Spleen (tissue), 11 donors: Measurements from ENCODE around the gene NFIC. TPM values are rescaled to one million over a fixed set of nuclear protein-coding genes. Genes with fewer than 3 reads are reported as not detected.

Experiments
- DNase-seq: peaks from one replicate; pipeline ENCODE4 v3.0.0-alpha.2; 2020
- H3K27ac ChIP-seq, 8 donors: fragments of 200-600 bp; sonication (generic) in 7 of 8; 1 replicate in 4 of 8; 2 replicates in 4 of 8; pipeline versions ENCODE4 v1.5.0 to v1.8.0; 2016 to 2021; ENCODE audit warnings: inconsistent platforms in 4 of 8, mild to moderate bottlenecking in 4 of 8, moderate library complexity in 1 of 8
- H3K27me3 ChIP-seq, 7 donors: fragments of 200-600 bp; sonication (generic) in 6 of 7; replicated peaks in 1 of 7; 1 replicate in 4 of 7; 2 replicates in 3 of 7; pipeline versions ENCODE4 v1.5.0 to v1.8.0; 2016 to 2021; ENCODE audit warnings: inconsistent platforms in 3 of 7, mild to moderate bottlenecking in 1 of 7
- H3K36me3 ChIP-seq, 6 donors: fragments of 200-600 bp; sonication (generic) in 5 of 6; 1 replicate in 4 of 6; 2 replicates in 2 of 6; pipeline versions ENCODE4 v1.5.0 to v1.8.0; 2016 to 2021; ENCODE audit warnings: inconsistent platforms in 2 of 6
- H3K4me1 ChIP-seq, 6 donors: fragments of 200-600 bp; sonication (generic) in 5 of 6; 1 replicate in 3 of 6; 2 replicates in 3 of 6; pipeline versions ENCODE4 v1.5.0 to v1.8.0; 2016 to 2021; ENCODE audit warnings: inconsistent platforms in 3 of 6
- H3K4me3 ChIP-seq, 8 donors: fragments of 200-600 bp; sonication (generic) in 7 of 8; 1 replicate in 4 of 8; 2 replicates in 4 of 8; pipeline versions ENCODE4 v1.5.0 to v1.8.0; 2016 to 2021; ENCODE audit warnings: inconsistent platforms in 4 of 8, mild to moderate bottlenecking in 4 of 8, moderate library complexity in 2 of 8
- H3K9me3 ChIP-seq, 8 donors: fragments of 200-600 bp; sonication (generic) in 7 of 8; 1 replicate in 4 of 8; 2 replicates in 4 of 8; pipeline versions ENCODE4 v1.5.0 to v1.8.0; 2016 to 2021; ENCODE audit warnings: inconsistent platforms in 4 of 8
- CTCF ChIP-seq, 11 experiments: fragments of 200-600 bp in 7 of 11; fragments of 450-650 bp in 4 of 11; sonication (generic) in 4 of 11; IDR thresholded peaks in 8 of 11; conservative IDR thresholded peaks in 3 of 11; 1 replicate in 7 of 11; 2 replicates in 4 of 11; pipeline versions ENCODE4 v1.4.0 to v1.8.0; 2016 to 2021; ENCODE audit warnings: antibody characterized with exemption in 11 of 11, inconsistent platforms in 4 of 11, mild to moderate bottlenecking in 1 of 11
- POLR2A ChIP-seq, 3 donors: fragments of 450-650 bp; IDR thresholded peaks; one replicate each; pipeline ENCODE4 v1.5.1; 2017; ENCODE audit warnings: antibody characterized with exemption in 3 of 3, mild to moderate bottlenecking in 1 of 3
- POLR2AphosphoS5 ChIP-seq, 3 donors: sonication (generic); formaldehyde crosslinking; IDR thresholded peaks; one replicate each; pipeline ENCODE4 v1.5.1; 2017; ENCODE audit warnings: antibody characterized with exemption in 3 of 3
- WGBS, 5 donors: extraction: QIAGEN DNeasy Blood & Tissue Kit in 3 of 5; methylation state at CpG; one replicate each; pipeline versions ENCODE4 v1.1.5 to v1.1.7; 2013 to 2018; 5-methylcytosine and 5-hydroxymethylcytosine counted together
- intact Hi-C: fragments of 100-400 bp; cut with DNase I; formaldehyde crosslinking; loops from one replicate; pipeline ENCODE4 v1.15.0; 2023; ENCODE audit warnings: low total_unique reads
- polyA plus RNA-seq, 3 donors: library from polyadenylated mRNA; stranded (reverse); fragments of 200-250 nt; gene quantifications; one replicate each; pipeline ENCODE4 v1.2.1, GENCODE V29; 2013
- total RNA-seq, 7 donors: library from RNA; depleted of rRNA in 3 of 7; stranded (reverse); fragments of >200 nt in 3 of 7; fragmentation: NEBNext Ultra II Directional in 4 of 7; extraction: Animal tissue kit (Norgen Biotek cat#: 25700) in 4 of 7; gene quantifications; one replicate each; pipeline versions ENCODE4 v1.1.0 to v1.2.1, GENCODE V29; 2016 to 2021
- donor health status: healthy with polysubstance abuse.
- donor health status: DM: no; HTN: no; CAD: no; lungs with moderate emphysema.
- donor health status: DM: no; HTN: no; CAD: no.
- donor health status: Bipolar disorder and iron deficiency.
- donor health status: healthy.
- donor health status: DM: no; HTN: no; CAD: no.
- donor health status: DM: yes; HTN: yes; CAD: no.

Gene NFIC
- total and polyA plus RNA-seq, 10 donors = 4.1 to 125 (median 74.4) TPM

GRCh38 chr19:3323026-3323425 is 43.4 kb upstream of the NFIC start:
- 48 to 80% (median 58%) methylated on average over 1 to 2 of the region's 2 CpGs; no CpG with 5 or more reads in 1 of the 5 donors for WGBS, 5 donors
- no peaks in the 10 kb centered on the region for H3K9me3 ChIP-seq
- H3K27ac ChIP-seq = no peak overlapping the region
- no peaks in the 10 kb centered on the region for H3K36me3 ChIP-seq
- intact Hi-C loops = no loop called here
- no peak for DNase-seq
- H3K4me1 ChIP-seq = peaks cover 0 to 6% (median 0%) of the 10 kb centered on the region in 6 donors
- peaks cover 0 to 40% (median 15%) of the 10 kb centered on the region in 7 donors for H3K27me3 ChIP-seq
- no peak overlapping the region for H3K4me3 ChIP-seq
- TF ChIP-seq CTCF (IDR thresholded peaks at IDR 0.05 in 8 of 11, conservative IDR thresholded peaks at IDR 0.05 in 3 of 11) (no peak), POLR2AphosphoS5 (IDR thresholded peaks at IDR 0.05) (no peak), POLR2A (IDR thresholded peaks at IDR 0.05) (no peak)

- no peaks in the 10 kb centered on the region for H3K9me3 ChIP-seq
- DNase-seq = no peak
- no peak overlapping the region for H3K4me3 ChIP-seq
- H3K27me3 ChIP-seq = peaks cover 0 to 33% (median 14%) of the 10 kb centered on the region in 7 donors
- peaks cover 0 to 6% (median 0%) of the 10 kb centered on the region in 6 donors for H3K4me1 ChIP-seq
- no peaks in the 10 kb centered on the region for H3K36me3 ChIP-seq
- H3K27ac ChIP-seq = no peak overlapping the region
- intact Hi-C loops = no loop called here
- TF ChIP-seq CTCF (IDR thresholded peaks at IDR 0.05 in 8 of 11, conservative IDR thresholded peaks at IDR 0.05 in 3 of 11) = no peak
- TF ChIP-seq POLR2AphosphoS5 (IDR thresholded peaks at IDR 0.05) = no peak
- no peak for TF ChIP-seq POLR2A (IDR thresholded peaks at IDR 0.05)
- WGBS, 5 donors = 39 to 48% (median 43%) methylated on average over 2 of the region's 2 CpGs
Measured at GRCh38 chr19:3323658-3324057, 42.7 kb upstream of the NFIC start.

DNA sequence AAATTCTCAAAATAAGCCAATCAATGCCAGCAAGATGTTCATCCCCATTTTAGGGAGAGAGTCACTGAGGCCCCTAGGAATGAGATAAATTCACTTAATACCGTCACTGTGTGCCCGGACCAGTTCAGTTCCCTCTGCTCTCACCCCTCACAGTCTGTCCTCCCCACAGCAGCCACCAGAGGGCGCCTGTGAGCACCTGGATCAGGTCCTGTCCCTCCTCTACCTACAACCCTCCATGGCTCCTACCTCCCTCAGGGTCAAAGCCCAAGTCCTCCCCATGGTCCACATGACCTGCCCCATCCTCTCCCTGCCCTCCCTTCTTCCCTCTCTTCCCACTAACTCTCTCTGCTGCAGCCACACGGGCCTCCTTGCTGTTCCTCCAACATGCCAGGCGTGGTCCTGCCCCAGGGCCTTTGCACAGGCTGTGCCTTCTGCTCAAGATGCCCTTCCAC is 42.0 kb upstream of the NFIC start:
- intact Hi-C loops = no loop called here
- WGBS, 5 donors = 42 to 52% (median 46%) methylated on average over 5 of the region's 5 CpGs
- Histone ChIP-seq H3K36me3 (no peaks in the 10 kb centered on the region), H3K4me1 (peaks cover 0 to 6% (median 0%) of the 10 kb centered on the region in 6 donors), H3K27me3 (peaks cover 0 to 26% (median 14%) of the 10 kb centered on the region in 7 donors), H3K9me3 (no peaks in the 10 kb centered on the region), H3K27ac (no peak overlapping the region), H3K4me3 (no peak overlapping the region)
- TF ChIP-seq POLR2AphosphoS5 (IDR thresholded peaks at IDR 0.05) (no peak), CTCF (IDR thresholded peaks at IDR 0.05 in 8 of 11, conservative IDR thresholded peaks at IDR 0.05 in 3 of 11) (peak; percentile 35 to 88 (median 74))
- peak; percentile 91 for DNase-seq

DNA sequence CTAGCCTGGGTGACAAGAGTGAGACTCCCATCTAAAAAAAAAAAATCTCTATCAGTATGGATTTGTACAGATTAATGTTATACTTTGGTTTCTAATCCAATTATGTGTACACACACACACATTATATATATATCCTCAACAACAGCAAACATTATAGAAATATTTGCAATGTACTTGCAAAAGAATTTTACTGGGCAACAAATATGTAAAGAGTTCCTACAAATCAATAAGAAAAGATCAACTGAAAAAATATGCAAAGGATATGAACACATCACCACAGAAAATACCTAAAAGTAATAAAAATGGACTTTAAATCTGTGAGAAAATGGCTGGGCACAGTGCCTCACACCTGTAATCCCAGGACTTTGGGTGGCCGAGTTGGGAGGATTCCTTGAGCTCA is 40.9 kb upstream of the NFIC start:
- H3K4me3 ChIP-seq = no peak overlapping the region
- H3K4me1 ChIP-seq = peaks cover 0 to 6% (median 0%) of the 10 kb centered on the region in 6 donors
- H3K27me3 ChIP-seq = peaks cover 0 to 15% (median 7%) of the 10 kb centered on the region in 7 donors
- H3K9me3 ChIP-seq = no peaks in the 10 kb centered on the region
- no peaks in the 10 kb centered on the region for H3K36me3 ChIP-seq
- no peak for DNase-seq
- no peak for TF ChIP-seq POLR2AphosphoS5 (IDR thresholded peaks at IDR 0.05)
- TF ChIP-seq POLR2A (IDR thresholded peaks at IDR 0.05) = no peak
- intact Hi-C loops = loop anchor here (5.0 kb wide), 1 partner anchor 147 kb away; no protein-coding TSS in a partner anchor
- 63 to 95% (median 87%) methylated on average over 1 of the region's 1 CpG for WGBS, 5 donors
- no peak overlapping the region for H3K27ac ChIP-seq
